ENCODE measurements around the gene UBTD2.
A peak's percentile ranks its signal among the peaks of the same experiment; 100 is the strongest.
"Not testable (repeated sequence)": the region's sequence is repeated elsewhere in the genome, so short reads cannot be mapped to it uniquely, and the experiment has no call there.

The UBTD2 gene, protein sequence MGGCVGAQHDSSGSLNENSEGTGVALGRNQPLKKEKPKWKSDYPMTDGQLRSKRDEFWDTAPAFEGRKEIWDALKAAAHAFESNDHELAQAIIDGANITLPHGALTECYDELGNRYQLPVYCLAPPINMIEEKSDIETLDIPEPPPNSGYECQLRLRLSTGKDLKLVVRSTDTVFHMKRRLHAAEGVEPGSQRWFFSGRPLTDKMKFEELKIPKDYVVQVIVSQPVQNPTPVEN

DNA sequence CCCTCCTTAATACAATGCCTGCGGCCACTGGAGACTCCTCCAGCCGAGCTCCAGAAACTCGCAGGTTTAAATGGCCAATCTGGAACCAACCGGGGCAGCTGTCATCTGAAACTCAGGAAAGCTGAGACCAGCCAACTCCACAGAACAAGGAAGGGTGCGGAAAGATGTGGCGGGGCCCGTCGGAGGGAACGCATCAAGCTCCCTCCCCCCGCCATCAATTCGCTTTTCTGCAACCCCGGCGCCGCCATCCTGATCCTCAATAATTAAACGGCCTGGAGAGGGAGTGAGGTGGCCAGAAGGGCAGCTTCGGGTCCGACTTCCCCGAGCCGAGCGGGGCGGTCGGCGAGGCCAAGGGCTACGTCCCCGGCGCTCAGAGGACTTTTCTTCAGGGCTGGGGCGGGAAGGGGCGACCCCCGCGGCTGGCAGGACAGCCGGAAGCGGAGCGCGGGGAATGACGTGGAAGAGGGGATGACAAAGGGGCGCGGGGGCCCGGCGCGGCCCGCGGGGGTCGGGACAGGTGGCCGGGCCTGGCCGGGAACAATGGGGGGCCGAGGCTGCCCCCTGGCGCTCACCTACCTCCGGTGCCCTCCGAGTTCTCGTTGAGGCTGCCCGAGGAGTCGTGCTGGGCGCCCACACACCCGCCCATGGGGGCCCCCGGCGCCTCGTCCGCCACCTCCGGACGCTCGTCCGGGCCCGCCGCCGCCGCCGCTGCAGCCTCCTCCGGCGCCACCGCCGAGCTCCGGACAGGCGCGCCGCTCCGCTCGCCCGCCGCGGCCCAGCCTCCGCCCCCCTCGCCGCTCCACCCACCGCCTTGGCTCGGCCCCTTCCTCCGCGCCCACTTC is at the start of gene UBTD2:
Gene UBTD2 (minus strand): TSS at position 745 of the 842 bp plus-strand sequence. CDS start 99 bp downstream, at position 646.
- peak; percentile 68 for DNase-seq (ENCODE audit: low spot score)

DNA sequence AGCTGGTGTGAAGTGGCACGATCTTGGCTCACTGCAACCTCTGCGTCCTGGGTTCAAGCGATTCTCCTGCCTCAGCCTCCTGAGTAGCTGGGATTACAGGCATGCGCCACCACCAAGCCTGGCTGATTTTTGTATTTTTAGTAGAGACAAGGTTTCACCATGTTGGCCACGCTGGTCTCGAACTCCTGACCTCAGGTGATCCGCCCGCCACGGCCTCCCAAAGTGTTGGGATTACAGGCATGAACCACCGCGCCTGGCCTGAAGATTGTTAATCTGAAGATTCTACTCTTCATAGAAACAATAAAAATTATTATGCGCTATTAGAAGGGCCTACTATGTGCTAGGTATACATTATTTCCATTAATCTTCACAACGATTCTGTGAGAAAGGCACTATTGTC is 43.3 kb upstream of the UBTD2 start:
- not testable (repeated sequence) for DNase-seq (ENCODE audit: low spot score)

DNA sequence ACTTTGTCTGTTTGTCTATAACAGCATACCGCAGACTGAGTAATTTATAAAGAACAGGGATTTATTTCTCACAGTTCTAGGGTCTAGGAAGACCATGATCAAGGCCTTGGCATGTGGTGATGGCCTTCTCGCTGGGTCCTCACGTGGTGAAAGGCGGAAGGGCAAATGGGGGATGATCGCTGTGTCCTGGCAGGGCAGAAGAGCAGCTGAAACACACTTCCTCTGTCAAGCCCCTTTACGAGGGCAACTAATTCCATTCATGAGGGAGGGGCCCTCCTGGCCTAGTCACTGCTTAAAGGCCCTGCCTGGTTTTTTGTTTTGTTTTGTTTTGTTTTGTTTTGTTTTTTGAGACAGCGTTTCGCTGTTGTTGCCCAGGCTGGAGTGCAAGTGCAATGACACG is 41.9 kb upstream of the UBTD2 start:
- DNase-seq (ENCODE audit: low spot score): no peak

DNA sequence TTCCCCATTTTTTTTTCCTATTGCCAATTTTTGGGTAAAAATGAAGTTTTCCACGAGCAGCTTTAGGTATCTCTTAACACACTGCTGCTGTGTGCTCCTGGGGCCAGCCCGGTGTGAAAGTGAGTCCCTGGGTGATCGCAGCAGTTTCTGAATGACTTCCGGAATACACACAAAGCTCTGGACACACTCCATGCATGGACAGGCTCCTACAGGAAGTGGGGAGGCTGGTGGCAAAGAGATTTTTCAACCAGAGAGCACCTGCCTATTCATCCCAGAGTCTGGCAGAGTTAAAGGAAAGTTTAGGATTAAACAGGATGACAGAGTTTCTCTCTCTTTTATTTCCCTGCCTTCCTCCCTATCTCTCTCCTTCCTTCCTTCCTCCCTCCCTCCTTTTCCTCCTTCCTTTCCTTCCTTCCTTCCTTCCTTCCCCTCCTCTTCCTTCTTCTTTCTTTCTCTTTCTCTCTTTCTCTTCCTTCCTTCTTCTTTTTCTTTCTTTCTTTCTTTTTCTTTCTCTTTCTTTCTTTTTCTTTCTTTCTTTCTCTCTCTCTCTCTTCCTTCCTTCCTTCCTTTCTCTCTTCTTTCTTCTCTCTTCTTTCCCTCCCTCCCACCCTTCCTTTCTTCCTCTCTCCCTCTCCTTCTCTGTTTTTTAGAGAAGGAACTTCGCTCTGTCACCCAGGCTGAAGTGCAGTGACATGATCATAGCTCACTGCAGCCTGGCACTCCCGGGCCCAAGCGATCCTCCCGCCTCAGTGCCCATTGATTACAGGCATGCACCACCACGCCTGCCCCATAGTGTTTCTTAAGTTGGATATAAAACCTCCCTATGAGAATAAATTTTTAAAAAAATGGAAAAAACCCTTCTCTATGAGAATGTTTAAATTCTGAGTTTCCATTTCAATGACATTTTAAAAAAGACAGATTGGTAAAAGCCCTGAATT is 38.7 kb upstream of the UBTD2 start:
- DNase-seq (ENCODE audit: low spot score): no peak

DNA sequence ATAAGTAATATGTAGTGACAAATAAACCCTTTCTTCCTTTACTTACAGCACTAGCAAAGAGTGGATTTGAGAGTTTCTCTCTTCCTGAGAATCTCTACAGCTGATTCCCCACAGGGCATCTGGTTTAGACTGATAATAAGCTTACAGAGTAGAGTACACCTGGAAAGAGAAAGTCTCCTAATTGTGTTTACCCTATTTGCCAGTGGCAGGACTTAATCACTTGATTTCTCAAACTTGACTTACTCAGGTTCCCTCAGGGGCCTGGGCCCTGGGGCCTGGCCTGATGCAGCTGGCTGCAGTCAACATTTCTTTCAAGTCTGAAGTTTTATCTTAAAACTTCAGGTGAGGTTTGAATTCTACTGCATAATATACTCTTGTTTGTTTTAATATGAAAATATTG is 38.0 kb upstream of the UBTD2 start:
- DNase-seq (ENCODE audit: low spot score): no peak

DNA sequence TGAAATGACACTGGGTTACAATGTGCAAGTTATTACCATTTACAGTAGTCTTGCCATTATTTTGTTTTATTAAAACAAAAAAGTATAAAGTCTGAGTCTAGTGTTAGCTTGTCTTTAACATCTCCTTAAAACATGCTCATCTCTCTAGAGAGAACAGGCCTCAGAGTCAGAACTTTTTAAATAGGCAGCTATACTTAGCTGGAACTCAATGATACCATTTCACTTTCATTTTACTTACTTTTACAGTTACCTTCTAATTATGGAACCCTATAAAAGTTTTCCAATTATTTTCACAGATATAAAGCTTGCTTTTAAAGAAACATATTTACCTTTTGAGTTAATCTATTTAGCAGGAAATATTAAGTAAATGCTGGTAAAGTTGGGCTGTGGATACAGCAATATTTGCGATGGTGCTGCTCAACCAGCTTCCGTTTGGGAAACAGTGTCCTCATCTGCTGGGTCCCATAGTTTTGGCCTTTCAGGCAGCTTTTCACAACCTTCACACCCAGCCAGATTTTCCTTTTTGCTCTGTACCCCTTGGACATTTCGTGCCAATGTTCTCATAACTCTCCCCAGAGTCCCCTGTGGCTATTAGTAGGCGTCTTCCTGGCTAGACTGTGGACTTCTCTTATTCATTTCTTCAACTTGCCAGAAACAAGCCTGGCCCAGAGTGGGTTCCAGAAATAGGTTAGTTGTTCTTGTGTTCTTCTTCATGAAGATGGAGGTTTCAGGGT is 36.3 kb upstream of the UBTD2 start:
- DNase-seq (ENCODE audit: low spot score): no peak

DNA sequence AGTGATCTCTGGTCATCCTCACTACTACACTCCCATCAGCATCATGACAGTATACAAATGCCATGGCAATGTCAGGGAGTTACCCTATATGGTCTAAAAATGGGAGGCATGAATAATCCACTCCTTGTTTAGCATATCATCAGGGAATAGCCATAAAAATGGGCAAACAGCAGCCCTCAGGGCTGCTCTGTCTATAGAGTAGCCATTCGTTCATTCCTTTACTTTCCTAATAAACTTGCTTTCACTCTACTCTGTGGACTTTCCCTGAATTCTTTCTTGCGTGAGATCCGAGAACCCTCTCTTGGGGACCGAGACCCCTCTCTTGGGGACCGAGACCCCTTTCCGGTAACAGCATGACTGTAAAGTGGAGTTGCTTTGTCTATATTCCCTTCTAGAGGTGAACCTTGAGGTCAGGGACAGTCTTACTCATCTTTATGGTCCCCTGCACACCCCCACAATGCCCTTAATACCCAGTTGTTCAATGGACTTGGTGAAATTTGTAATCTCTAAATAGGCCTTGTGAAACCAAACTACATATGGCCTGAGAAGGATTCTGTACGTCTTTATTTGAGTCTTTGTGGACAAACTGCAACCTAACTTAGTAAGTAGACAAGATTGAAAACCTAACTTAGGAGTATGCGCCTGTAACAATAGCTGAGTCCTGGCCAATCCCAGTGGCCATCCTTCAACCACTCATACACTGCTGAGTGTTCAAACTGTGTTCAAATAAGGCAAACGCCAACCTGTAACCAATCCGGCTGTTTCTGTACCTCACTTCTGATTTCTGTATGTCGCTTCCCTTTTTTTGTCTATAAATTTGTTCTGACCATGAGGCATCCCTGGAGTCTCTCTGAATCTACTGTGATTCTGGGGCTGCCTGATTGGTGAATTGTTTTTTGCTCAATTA is 32.3 kb upstream of the UBTD2 start:
- no peak for DNase-seq (ENCODE audit: low spot score)

DNA sequence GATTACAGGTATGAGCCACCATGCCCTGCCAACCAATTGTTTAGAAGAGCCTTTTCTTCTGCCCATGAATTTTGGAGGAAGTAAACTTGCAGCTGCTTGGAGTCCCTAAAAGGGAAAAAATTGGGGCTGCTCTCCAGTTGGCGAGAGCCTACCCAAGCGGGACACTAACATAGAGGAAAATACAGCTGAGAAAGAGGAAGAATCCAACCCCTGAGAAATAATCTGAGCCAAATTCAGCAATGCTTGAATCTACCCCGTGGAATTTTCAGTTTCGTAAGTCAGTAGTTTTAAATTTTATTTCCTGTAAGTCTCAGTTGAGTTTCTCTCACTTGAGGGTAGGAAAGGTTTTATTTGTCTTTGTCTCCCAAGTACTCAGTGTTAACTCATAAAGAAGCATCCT is 30.4 kb upstream of the UBTD2 start:
- no peak for DNase-seq (ENCODE audit: low spot score)

DNA sequence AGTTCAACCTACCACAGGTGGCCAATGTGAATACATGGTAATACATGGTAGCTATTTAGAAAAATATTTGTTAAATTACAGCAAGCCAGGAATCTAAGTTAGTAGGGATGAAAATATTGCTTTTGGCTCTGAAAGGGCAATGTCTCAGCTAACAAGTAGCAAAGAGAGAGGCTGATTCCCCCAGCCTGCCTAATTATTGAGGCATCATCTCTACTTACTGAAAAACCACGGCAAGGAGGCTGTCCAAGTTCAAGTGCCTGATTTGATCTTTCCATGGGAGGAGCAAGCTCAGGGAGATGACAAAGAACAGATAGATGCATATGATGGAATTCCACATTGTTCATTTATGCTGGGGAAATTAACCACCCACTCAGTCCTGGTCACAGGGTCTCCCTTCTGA is 28.7 kb upstream of the UBTD2 start:
- no peak for DNase-seq (ENCODE audit: low spot score)

DNA sequence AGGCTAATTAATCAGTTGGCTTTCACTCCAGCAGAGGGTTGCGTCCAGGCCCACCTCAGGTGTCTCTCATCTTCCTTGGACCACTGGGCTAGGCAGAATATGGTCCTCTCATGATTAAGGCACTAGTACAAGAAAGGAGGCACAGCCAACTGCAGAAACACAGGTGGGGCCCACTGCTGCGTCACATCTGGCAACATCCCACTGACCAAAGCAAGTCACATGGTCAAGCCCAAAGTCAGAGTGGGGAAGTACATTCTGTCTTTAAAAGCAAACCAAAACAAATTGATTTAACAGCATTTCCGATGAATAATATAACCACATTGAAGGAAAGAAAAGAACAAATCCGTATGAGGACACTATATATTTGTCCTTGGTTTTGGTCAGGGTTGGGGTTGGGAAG is 28.0 kb upstream of the UBTD2 start:
- no peak for DNase-seq (ENCODE audit: low spot score)

DNA sequence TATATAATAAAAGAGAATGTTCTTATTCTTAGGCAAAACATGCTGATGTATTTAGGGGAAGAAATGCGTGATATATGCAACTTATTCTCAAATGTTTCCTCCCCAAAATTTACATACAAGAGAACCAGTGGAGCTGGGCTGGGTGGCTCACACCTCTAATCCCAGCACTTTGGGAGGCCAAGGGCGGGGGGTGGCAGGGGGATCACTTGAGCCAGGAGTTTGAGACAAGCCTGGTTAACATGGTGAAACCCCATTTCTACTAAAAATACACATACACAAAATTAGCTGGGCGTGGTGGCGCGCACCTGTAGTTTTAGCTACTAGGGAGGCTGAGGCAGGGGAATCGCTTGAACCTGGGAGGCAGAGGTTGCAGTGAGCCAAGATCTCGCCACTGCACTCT is 27.5 kb upstream of the UBTD2 start:
- no peak for DNase-seq (ENCODE audit: low spot score)

DNA sequence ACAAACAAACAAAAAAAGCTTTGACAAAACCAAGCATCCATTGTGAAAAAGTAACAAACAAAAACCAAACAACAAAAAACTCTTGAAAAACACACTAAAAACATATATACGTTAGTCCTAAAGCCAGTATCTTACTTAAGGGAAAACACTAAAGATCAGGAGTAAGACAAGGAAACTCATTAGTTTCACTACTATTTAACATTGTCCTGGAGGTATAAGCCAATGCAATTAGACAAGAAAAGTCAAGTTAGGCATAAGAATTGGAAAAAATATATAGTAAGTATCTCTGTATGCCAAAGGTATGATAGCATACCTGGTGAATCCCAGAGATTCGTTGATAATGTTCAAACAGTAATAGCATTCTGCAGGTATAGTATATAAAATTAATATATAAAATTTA is 21.8 kb upstream of the UBTD2 start:
- no peak for DNase-seq (ENCODE audit: low spot score)

DNA sequence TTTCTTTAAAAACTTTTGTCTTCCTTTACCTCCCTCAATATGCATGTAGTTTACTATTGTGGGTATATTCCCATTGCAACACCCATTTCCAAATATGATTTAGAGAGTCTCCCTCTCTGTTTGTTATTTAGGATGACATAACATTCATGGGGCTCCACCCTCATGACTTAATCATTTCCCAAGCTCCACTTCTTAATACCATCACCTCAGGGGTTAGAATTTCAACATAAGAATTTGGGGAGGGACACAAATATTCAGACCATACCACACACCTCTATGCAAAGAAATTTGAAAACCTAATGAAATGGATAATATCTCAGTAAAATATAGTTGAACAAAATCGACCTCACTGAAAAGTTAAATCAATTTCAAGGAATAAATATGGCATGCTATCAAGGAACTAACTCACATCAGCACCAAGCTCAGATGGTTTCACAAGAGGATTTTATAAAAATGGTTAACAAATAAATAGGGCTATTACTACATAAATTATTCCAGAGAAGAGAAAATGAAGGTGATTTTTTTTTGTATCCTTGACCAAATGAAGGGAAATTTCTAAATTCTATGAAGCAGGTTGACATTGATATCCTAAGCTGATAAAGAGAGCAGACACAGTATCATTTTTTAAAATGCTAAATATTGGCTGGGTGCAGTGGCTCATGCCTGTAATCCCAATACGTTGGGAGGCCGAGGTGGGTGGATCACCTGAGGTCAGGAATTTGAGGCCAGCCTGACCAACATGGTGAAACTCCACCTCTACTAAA is 20.2 kb upstream of the UBTD2 start:
- no peak for DNase-seq (ENCODE audit: low spot score)

DNA sequence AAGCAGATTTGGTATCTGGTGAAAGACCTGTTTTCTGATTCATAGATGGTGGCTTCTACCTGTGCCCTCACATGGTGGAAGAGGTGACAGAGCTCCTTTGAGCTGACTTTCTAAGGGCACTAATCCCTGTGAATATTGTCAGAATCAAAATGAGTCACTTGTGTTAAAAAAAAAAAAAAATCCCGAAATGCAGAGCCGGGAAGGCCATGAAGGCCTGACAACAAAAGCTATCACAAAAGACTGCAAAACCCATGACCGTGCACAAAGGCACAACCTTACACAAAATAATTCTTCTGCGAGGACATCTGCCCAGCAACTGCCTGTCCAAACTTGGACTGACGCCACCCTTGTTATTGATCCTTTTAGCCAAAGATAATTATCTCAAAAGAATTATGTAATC is 19.6 kb upstream of the UBTD2 start:
- no peak for DNase-seq (ENCODE audit: low spot score)

DNA sequence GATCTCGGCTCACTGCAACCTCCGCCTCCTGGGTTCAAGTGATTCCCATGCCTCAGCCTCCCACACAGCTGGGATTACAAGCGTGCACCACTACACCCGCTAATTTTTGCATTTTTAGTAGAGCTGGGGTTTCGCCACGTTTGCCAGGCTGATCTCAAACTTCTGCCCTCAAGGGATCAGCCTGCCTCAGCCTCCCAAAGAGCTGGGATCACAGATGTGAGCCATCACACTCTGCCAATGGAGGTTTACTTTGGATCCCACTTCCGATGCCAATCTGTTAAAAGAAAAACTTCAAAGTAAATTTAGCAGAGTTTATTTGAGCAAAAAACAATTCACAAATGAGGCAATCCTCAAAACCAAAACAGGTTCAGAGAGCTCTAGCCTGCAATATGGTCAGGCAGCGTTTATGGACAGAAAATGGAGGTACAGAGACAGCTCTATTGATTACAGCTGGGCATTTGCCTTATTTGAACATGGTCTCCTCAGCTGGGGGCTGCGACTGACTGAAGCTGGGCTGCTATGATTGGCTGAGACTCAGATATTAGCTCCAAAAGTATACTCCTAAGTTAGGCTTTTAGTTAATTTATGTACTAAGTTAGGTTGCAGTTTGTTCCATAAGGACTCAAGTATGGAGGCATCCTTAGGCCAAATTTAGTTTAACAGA is 18.6 kb upstream of the UBTD2 start:
- no peak for DNase-seq (ENCODE audit: low spot score)

DNA sequence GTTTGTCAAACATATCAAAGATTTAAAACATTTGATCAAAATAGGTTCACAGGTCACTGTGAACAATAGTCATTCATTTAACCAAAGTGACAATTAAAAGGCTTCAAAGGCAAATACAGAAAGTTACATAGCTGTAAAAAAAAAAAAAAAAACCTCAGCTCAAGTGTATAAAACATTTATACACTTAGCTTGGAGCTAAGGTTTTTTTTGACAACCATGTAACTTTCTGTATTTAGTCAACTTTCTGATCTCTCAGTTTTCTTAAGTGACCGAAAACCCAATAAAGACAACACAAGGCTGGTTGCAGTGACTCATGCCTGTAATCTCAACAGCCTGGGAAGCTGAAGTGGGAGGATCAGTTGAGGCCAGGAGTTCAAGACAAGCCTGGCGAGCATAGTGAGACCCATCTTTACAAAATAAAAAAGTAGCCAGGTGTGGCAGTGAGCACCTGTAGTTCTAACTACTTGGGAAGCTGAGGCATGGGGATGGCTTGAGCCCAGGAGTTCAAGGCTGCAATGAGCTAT is 16.4 kb upstream of the UBTD2 start:
- no peak for DNase-seq (ENCODE audit: low spot score)

DNA sequence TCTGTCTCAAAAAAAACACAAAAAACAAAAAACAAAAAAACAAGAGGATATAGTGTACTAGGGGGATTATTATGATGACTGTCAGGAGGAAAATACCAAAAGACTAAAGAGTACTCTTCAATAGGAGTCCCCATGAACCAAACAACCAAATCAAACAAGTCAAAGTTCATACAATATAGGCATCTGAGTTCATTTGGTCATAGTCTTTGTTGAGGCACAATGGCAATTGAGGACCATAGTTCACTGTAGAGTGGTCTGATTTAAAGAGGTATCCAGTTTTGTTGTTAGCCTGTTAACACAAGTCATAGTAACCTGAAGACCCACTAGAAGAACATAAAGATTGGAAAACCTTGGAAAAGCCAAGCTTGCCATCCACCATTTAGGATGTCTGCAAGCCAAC is 11.3 kb upstream of the UBTD2 start:
- DNase-seq (ENCODE audit: low spot score): no peak

DNA sequence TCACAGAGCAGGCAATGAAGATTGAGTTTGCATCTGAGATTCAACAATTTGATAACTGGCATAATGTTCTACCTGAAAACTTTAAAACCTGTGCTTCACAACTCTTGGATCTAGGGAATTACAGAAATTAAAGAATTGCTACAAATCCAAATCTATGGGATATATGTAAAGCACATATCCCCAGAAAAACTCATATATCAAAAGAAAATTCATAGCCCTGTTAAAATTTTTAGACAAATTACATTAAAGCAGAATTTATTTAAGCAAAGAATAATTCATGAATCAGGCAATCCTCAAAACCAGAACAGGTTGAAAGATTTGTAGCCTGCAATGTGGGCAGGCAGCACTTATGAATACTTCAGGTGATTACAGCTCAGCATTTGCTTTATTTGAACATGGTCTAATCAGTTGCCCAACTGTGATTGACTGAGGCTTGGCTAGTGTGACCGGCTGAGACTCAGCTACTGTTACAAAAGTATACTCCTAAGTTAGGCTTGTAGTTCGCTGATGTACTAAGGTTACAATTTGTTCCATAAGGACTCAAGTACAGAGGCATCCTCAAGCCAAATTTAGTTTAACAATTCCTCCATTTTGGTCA is 10.3 kb upstream of the UBTD2 start:
- no peak for DNase-seq (ENCODE audit: low spot score)
